H1 (cell line): ENCODE measurements around the gene TMEM151A. TPM values are rescaled to one million over a fixed set of nuclear protein-coding genes. Genes with fewer than 3 reads are reported as not detected.

Experiments
- CTCF ChIA-PET: fragments of 300-600 bp; sonication (Branson Sonifier 250); formaldehyde crosslinking; loops from one replicate; lab custom pipeline; 2021; ENCODE audit not compliant: partially characterized antibody; lab: Charles Lee
- POLR2A ChIA-PET: fragments of 300-600 bp; sonication (Branson Sonifier 250); formaldehyde crosslinking; loops from one replicate; lab custom pipeline; 2021; ENCODE audit warnings: inconsistent platforms; ENCODE audit not compliant: partially characterized antibody; lab: Charles Lee
- DNase-seq, 2 experiments: peaks; one replicate each; pipeline versions ENCODE4 v3.0.0 to v3.0.0-alpha.2; 2010 to 2022; ENCODE audit warnings: low spot score in 2 of 2, low read depth in 1 of 2, mixed read lengths in 1 of 2
- FAIRE-seq: peaks from 2 replicates; lab custom pipeline; 2011; peaks lifted over from hg19 to GRCh38; lab: Jason Lieb, UNC
- H2AFZ ChIP-seq: 2 replicates; pipeline ENCODE4 v1.8.1; 2012; ENCODE audit warnings: low read length, inconsistent platforms
- H2AK5ac ChIP-seq: 2 replicates; pipeline ENCODE4 v1.6.1; 2013; ENCODE audit warnings: low read depth, low read length
- H2BK120ac ChIP-seq: replicated peaks from 2 replicates; pipeline ENCODE3; 2013; ENCODE audit warnings: low read depth, low read length, inconsistent platforms
- H2BK12ac ChIP-seq: 2 replicates; pipeline ENCODE4 v1.6.1; 2013; ENCODE audit warnings: low read depth, low read length
- H2BK15ac ChIP-seq: 2 replicates; pipeline ENCODE4 v1.6.1; 2013; ENCODE audit warnings: low read length
- H2BK20ac ChIP-seq: 2 replicates; pipeline ENCODE4 v1.6.1; 2013; ENCODE audit warnings: low read length
- H2BK5ac ChIP-seq: 2 replicates; pipeline ENCODE4 v1.6.1; 2013; ENCODE audit warnings: low read depth, low read length
- H3K14ac ChIP-seq: 2 replicates; pipeline ENCODE4 v1.6.1; 2013; ENCODE audit warnings: inconsistent platforms; ENCODE audit not compliant: insufficient read length
- H3K18ac ChIP-seq: 2 replicates; pipeline ENCODE4 v1.6.1; 2013; ENCODE audit warnings: low read length; ENCODE audit errors: extremely low read depth
- H3K23ac ChIP-seq: 2 replicates; pipeline ENCODE4 v1.6.1; 2013; ENCODE audit warnings: inconsistent platforms; ENCODE audit not compliant: insufficient read length
- H3K23me2 ChIP-seq: 2 replicates; pipeline ENCODE4 v1.6.1; 2013; ENCODE audit warnings: low read depth, low read length
- H3K27ac ChIP-seq: 2 replicates; pipeline ENCODE4 v1.6.1; 2011; ENCODE audit warnings: low read depth, low read length, inconsistent platforms
- H3K27me3 ChIP-seq, 4 experiments: replicated peaks in 1 of 4; 1 replicate in 1 of 4; 2 replicates in 3 of 4; pipeline versions ENCODE4 v1.6.1 to v1.8.1; 2011 to 2013; ENCODE audit warnings: low read length in 3 of 4, mild to moderate bottlenecking in 3 of 4, inconsistent platforms in 2 of 4, mixed read lengths in 2 of 4, moderate library complexity in 1 of 4; ENCODE audit not compliant: control insufficient read depth in 3 of 4, insufficient read depth in 3 of 4; ENCODE audit errors: extremely low read depth in 1 of 4
- H3K36me3 ChIP-seq, 4 experiments: 2 replicates each; pipeline versions ENCODE4 v1.6.1 to v1.8.1; 2011 to 2013; ENCODE audit warnings: mild to moderate bottlenecking in 4 of 4, low read length in 3 of 4, moderate library complexity in 2 of 4, control low read depth in 1 of 4, inconsistent platforms in 1 of 4; ENCODE audit not compliant: insufficient read depth in 4 of 4, control insufficient read depth in 2 of 4
- H3K4ac ChIP-seq: replicated peaks from 2 replicates; pipeline ENCODE3; 2013; ENCODE audit warnings: low read length, low read depth, mixed read lengths, inconsistent platforms; ENCODE audit not compliant: insufficient read length
- H3K4me1 ChIP-seq, 4 experiments: replicated peaks in 1 of 4; 1 replicate in 1 of 4; 2 replicates in 3 of 4; pipeline versions ENCODE4 v1.6.1 to v1.8.1; 2011 to 2013; ENCODE audit warnings: low read length in 3 of 4, inconsistent platforms in 2 of 4, mixed read lengths in 1 of 4; ENCODE audit not compliant: insufficient read depth in 4 of 4, control insufficient read depth in 3 of 4
- H3K4me2 ChIP-seq, 2 experiments: 2 replicates each; pipeline versions ENCODE4 v1.6.1 to v1.8.1; 2011 to 2013; ENCODE audit warnings: low read depth in 2 of 2, low read length in 2 of 2, control low read depth in 1 of 2, inconsistent platforms in 1 of 2, mild to moderate bottlenecking in 1 of 2; ENCODE audit not compliant: insufficient read depth in 1 of 2
- H3K4me3 ChIP-seq, 4 experiments: fragments of 200-600, 300-600 bp in 1 of 4; sonication (generic), shearing (Covaris generic), sonication (Bioruptor Twin) in 1 of 4; 2 replicates each; pipeline versions ENCODE4 v1.5.1 to v1.8.1; 2011 to 2016; ENCODE audit warnings: low read length in 4 of 4, low read depth in 3 of 4, control low read depth in 2 of 4, inconsistent platforms in 2 of 4, mild to moderate bottlenecking in 2 of 4, mixed read lengths in 1 of 4, moderate library complexity in 1 of 4; ENCODE audit not compliant: insufficient read depth in 2 of 4; ENCODE audit errors: extremely low read depth in 1 of 4
- H3K56ac ChIP-seq: replicated peaks from 2 replicates; pipeline ENCODE3; 2013; ENCODE audit warnings: low read depth, mild to moderate bottlenecking, mixed read lengths, low read length, inconsistent platforms; ENCODE audit not compliant: insufficient read length
- H3K79me1 ChIP-seq: 2 replicates; pipeline ENCODE4 v1.6.1; 2013; ENCODE audit warnings: low read depth, low read length, control low read depth
- H3K79me2 ChIP-seq, 2 experiments: 2 replicates each; pipeline versions ENCODE4 v1.6.1 to v1.8.1; 2012 to 2013; ENCODE audit warnings: low read length in 2 of 2, mild to moderate bottlenecking in 2 of 2, inconsistent platforms in 1 of 2; ENCODE audit not compliant: insufficient read depth in 2 of 2, control insufficient read depth in 1 of 2
- H3K9ac ChIP-seq, 4 experiments: replicated peaks in 1 of 4; 1 replicate in 1 of 4; 2 replicates in 3 of 4; pipeline versions ENCODE4 v1.6.1 to v1.8.1; 2011 to 2013; ENCODE audit warnings: low read depth in 3 of 4, low read length in 3 of 4, control low read depth in 2 of 4, mild to moderate bottlenecking in 2 of 4, moderate library complexity in 2 of 4, inconsistent platforms in 1 of 4; ENCODE audit errors: extremely low read depth in 1 of 4
- H3K9me3 ChIP-seq, 2 experiments: 2 replicates each; pipeline versions ENCODE4 v1.6.1 to v1.8.1; 2012 to 2013; ENCODE audit warnings: mild to moderate bottlenecking in 2 of 2, moderate library complexity in 2 of 2, control low read depth in 1 of 2, inconsistent platforms in 1 of 2, low read depth in 1 of 2, low read length in 1 of 2, mixed read lengths in 1 of 2; ENCODE audit not compliant: insufficient read depth in 2 of 2
- H4K20me1 ChIP-seq, 2 experiments: replicated peaks in 1 of 2; 2 replicates each; pipeline versions ENCODE3 to v1.8.1; 2011 to 2013; ENCODE audit warnings: inconsistent platforms in 2 of 2, low read length in 2 of 2, mild to moderate bottlenecking in 1 of 2; ENCODE audit not compliant: insufficient read depth in 2 of 2, control insufficient read depth in 1 of 2
- H4K5ac ChIP-seq: 2 replicates; pipeline ENCODE4 v1.6.1; 2013; ENCODE audit warnings: low read length, low read depth, mixed read lengths, inconsistent platforms; ENCODE audit not compliant: insufficient read length
- H4K8ac ChIP-seq: 2 replicates; pipeline ENCODE4 v1.8.0; 2013; ENCODE audit warnings: mild to moderate bottlenecking, moderate library complexity, low read length, inconsistent platforms; ENCODE audit not compliant: insufficient read depth; ENCODE audit errors: extremely low read depth
- H4K91ac ChIP-seq: replicated peaks from 2 replicates; pipeline ENCODE3; 2013; ENCODE audit warnings: low read length, mixed read lengths, inconsistent platforms; ENCODE audit not compliant: insufficient read length
- ASH2L ChIP-seq: fragments of 200-600, 300-600 bp; sonication (generic); IDR thresholded peaks from one replicate; pipeline ENCODE4 v1.7.1; 2017; ENCODE audit warnings: low read length
- CBX5 ChIP-seq: fragments of 300-800, 300-1000 bp; sonication (generic); IDR thresholded peaks from 2 replicates; pipeline ENCODE4 v1.7.1; 2016; ENCODE audit warnings: antibody characterized with exemption, low read length, low read depth
- CBX8 ChIP-seq: fragments of 300-800, 300-1000 bp; sonication (generic); IDR thresholded peaks from 2 replicates; pipeline ENCODE4 v1.7.1; 2016; ENCODE audit warnings: low read depth, low read length, borderline replicate concordance
- CHD2 ChIP-seq: IDR thresholded peaks from 2 replicates; pipeline ENCODE4 v1.6.1; 2012; ENCODE audit warnings: low read length, improper control_type of control experiment
- EZH2 ChIP-seq: fragments of 200-600 bp; sonication (generic); IDR thresholded peaks from 2 replicates; pipeline ENCODE4 v1.7.1; 2012; ENCODE audit warnings: low read depth, mild to moderate bottlenecking, moderate library complexity, low read length, inconsistent platforms; ENCODE audit not compliant: severe bottlenecking
- RAD21 ChIP-seq, 2 experiments: IDR thresholded peaks in 1 of 2; conservative IDR thresholded peaks in 1 of 2; 2 replicates each; pipeline ENCODE4 v1.6.1; 2011; ENCODE audit warnings: low read depth in 2 of 2, low read length in 2 of 2, improper control_type of control experiment in 1 of 2, inconsistent platforms in 1 of 2, mild to moderate bottlenecking in 1 of 2, moderate library complexity in 1 of 2
- RXRA ChIP-seq: IDR thresholded peaks from 2 replicates; pipeline ENCODE4 v1.6.1; 2011; ENCODE audit warnings: low read depth, mild to moderate bottlenecking, low read length, moderate library complexity; ENCODE audit not compliant: insufficient read depth
- SIX5 ChIP-seq: IDR thresholded peaks from 2 replicates; pipeline ENCODE4 v1.6.1; 2011; ENCODE audit warnings: mild to moderate bottlenecking, low read depth, low read length
- YY1 ChIP-seq: IDR thresholded peaks from 2 replicates; pipeline ENCODE4 v1.6.1; 2011; ENCODE audit warnings: low read depth, mild to moderate bottlenecking, low read length
- ZNF274 ChIP-seq: IDR thresholded peaks from 2 replicates; pipeline ENCODE4 v1.7.0; 2012; ENCODE audit warnings: low read length, borderline replicate concordance; ENCODE audit errors: extremely low read depth
- WGBS, 2 experiments: shearing (Covaris generic) in 1 of 2; methylation state at CpG; one replicate each; pipeline versions ENCODE4 v1.1.6 to v1.1.7; 2013 to 2015; ENCODE audit warnings: low lambda C conversion rate in 2 of 2, mixed read lengths in 2 of 2, inconsistent platforms in 1 of 2, low coverage in 1 of 2, missing lambda C conversion rate in 1 of 2; ENCODE audit not compliant: insufficient replicate concordance in 2 of 2, insufficient coverage in 1 of 2, insufficient read length in 1 of 2; ENCODE audit errors: extremely low coverage in 1 of 2, missing lambda C conversion rate in 1 of 2; 5-methylcytosine and 5-hydroxymethylcytosine counted together
- polyA plus RNA-seq, 7 experiments: library from polyadenylated mRNA; depleted of rRNA in 3 of 7; stranded (reverse) in 5 of 7; unstranded in 2 of 7; fragments of >200 nt in 5 of 7; fragments of 200-250 nt in 2 of 7; gene quantifications; 1 replicate in 5 of 7; 2 replicates in 1 of 7; 4 replicates in 1 of 7; pipeline versions ENCODE4 v1.2.1 to v1.2.3, GENCODE V29; 2011 to 2013; ENCODE audit warnings: missing spikeins in 2 of 7, mixed read lengths in 2 of 7
- total RNA-seq: library from RNA; stranded (reverse); fragmentation: NEBNext Ultra II Directional; extraction: Animal tissue kit (Norgen Biotek cat#: 25700); gene quantifications from 2 replicates; pipeline ENCODE4 v1.2.1, GENCODE V29; 2021
- TF ChIP-seq, protein P1 (sequence below): IDR thresholded peaks from 2 replicates; pipeline ENCODE4 v1.6.1; 2012; ENCODE audit warnings: low read length, inconsistent platforms

TMEM151A gene
- total and polyA plus RNA-seq, 2 of the 8 experiments (the other 6 are each of a cell fraction or from before 2014, with no cell fraction given): 3.2 TPM

- H3K56ac ChIP-seq: no peak overlapping the region
- peak overlapping the region; percentile 89; the same call in 1 of the 2 replicates for H2BK12ac ChIP-seq
- no peak overlapping the region for H3K4me3 ChIP-seq
- no peak overlapping the region for H3K14ac ChIP-seq
- H3K79me1 ChIP-seq: no peaks in the 10 kb centered on the region
- POLR2A ChIA-PET: interaction anchor here (1.2 to 2.2 kb wide), 2 partner anchors 12 to 14 kb away, joined by 3 to 6 read pairs; no protein-coding TSS in a partner anchor
- no peak overlapping the region for H2AFZ ChIP-seq
- peaks cover 5 to 13% (median 8%) of the 10 kb centered on the region in 4 experiments; a peak in 6 of 7 replicates for H3K4me1 ChIP-seq
- peak overlapping the region; percentile 99; the same call in 1 of the 2 replicates for H2BK20ac ChIP-seq
- whole genome bisulfite sequencing, 2 experiments: 95% methylated on average over 8 of the region's 8 CpGs; no CpG with 5 or more reads in 1 of the 2 experiments
- H3K23me2 ChIP-seq: peaks cover 3% of the 10 kb centered on the region; the same call in 1 of the 2 replicates
- H3K9me3 ChIP-seq: no peaks in the 10 kb centered on the region
- H2BK5ac ChIP-seq: peak overlapping the region; percentile 76
- H3K23ac ChIP-seq: no peak overlapping the region
- FAIRE-seq (no peak), DNase-seq (no peak)
- H2AK5ac ChIP-seq: no peak overlapping the region
- CTCF ChIA-PET: interaction anchor here (4.0 kb wide), 1 partner anchor 12 kb away, joined by 73 read pairs; no protein-coding TSS in a partner anchor
- H4K20me1 ChIP-seq: no peaks in the 10 kb centered on the region
- H4K5ac ChIP-seq: no peak overlapping the region
- no peak overlapping the region for H2BK120ac ChIP-seq
- no peak for TF ChIP-seq CBX5
- no peak for TF ChIP-seq ZNF274
- TF ChIP-seq, protein P1, sequence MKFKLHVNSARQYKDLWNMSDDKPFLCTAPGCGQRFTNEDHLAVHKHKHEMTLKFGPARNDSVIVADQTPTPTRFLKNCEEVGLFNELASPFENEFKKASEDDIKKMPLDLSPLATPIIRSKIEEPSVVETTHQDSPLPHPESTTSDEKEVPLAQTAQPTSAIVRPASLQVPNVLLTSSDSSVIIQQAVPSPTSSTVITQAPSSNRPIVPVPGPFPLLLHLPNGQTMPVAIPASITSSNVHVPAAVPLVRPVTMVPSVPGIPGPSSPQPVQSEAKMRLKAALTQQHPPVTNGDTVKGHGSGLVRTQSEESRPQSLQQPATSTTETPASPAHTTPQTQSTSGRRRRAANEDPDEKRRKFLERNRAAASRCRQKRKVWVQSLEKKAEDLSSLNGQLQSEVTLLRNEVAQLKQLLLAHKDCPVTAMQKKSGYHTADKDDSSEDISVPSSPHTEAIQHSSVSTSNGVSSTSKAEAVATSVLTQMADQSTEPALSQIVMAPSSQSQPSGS: no peak
- no peak for TF ChIP-seq CBX8
- TF ChIP-seq SIX5: no peak
- TF ChIP-seq EZH2: no peak
- no peak for TF ChIP-seq RAD21 (IDR thresholded peaks at IDR 0.05 in 1 of 2, conservative IDR thresholded peaks at IDR 0.05 in 1 of 2; ENCODE audit: low read depth in 2 of 2, low read length in 2 of 2)
- TF ChIP-seq RXRA: no peak
- TF ChIP-seq ASH2L: no peak
- no peak for TF ChIP-seq CHD2
- no peak for TF ChIP-seq YY1
- no peaks in the 10 kb centered on the region for H3K79me2 ChIP-seq
- H3K18ac ChIP-seq: peak overlapping the region; percentile 94; the same call in 1 of the 2 replicates
- H3K4ac ChIP-seq: no peak overlapping the region
- peaks cover 0 to 7% (median 6%) of the 10 kb centered on the region in 4 experiments; a peak in 3 of 7 replicates for H3K27me3 ChIP-seq
- no peaks in the 10 kb centered on the region for H3K36me3 ChIP-seq
- peak overlapping the region; percentile 0 for H4K91ac ChIP-seq
- H4K8ac ChIP-seq: no peak overlapping the region
- no peak overlapping the region for H3K9ac ChIP-seq
- H3K27ac ChIP-seq: no peak overlapping the region
- no peak overlapping the region for H3K4me2 ChIP-seq
- H2BK15ac ChIP-seq: peak overlapping the region; percentile 100
Measured at GRCh38 chr11:66325263-66325671, 33.6 kb downstream of the TMEM151A start.
